ENCODE data around the gene TSPO2. TPM values are rescaled to one million over a fixed set of nuclear protein-coding genes. Genes with fewer than 3 reads are reported as not detected.

Gene TSPO2
- polyA plus RNA-seq, 2 donors, result 0.04 TPM; not detected in 1

GRCh38 chr6:41079080-41079479, 36.8 kb downstream of the TSPO2 start:
- Histone ChIP-seq H3K27ac (ENCODE audit: low read depth in 2 of 2, low read length in 1 of 2) (no peak overlapping the region), H3K36me3 (ENCODE audit: control insufficient read depth in 2 of 2, insufficient read depth in 2 of 2, low read length in 1 of 2) (peaks cover 0 to 8% of the 10 kb centered on the region in 2 donors), H3K4me3 (ENCODE audit: low read depth in 1 of 2, low read length in 2 of 2) (no peak overlapping the region), H3K9me3 (ENCODE audit: control insufficient read depth in 2 of 2, insufficient read depth in 1 of 2, low read depth in 1 of 2, low read length in 1 of 2) (no peaks in the 10 kb centered on the region), H3K27me3 (ENCODE audit: control insufficient read depth in 1 of 2, insufficient read depth in 2 of 2, low read length in 2 of 2) (no peaks in the 10 kb centered on the region), H3K4me1 (ENCODE audit: control insufficient read depth in 2 of 2, insufficient read depth in 2 of 2, low read length in 1 of 2) (no peaks in the 10 kb centered on the region)
- 95 to 96% methylated on average over 1 of the region's 1 CpG for WGBS, 2 donors

GRCh38 chr6:41080621-41081020, 38.4 kb downstream of the TSPO2 start:
- no peaks in the 10 kb centered on the region for H3K4me1 ChIP-seq (ENCODE audit: control insufficient read depth in 2 of 2, insufficient read depth in 2 of 2, low read length in 1 of 2)
- no peak overlapping the region for H3K27ac ChIP-seq (ENCODE audit: low read depth in 2 of 2, low read length in 1 of 2)
- H3K36me3 ChIP-seq (ENCODE audit: control insufficient read depth in 2 of 2, insufficient read depth in 2 of 2, low read length in 1 of 2), result peaks cover 2 to 10% of the 10 kb centered on the region in 2 donors
- no peaks in the 10 kb centered on the region for H3K9me3 ChIP-seq (ENCODE audit: control insufficient read depth in 2 of 2, insufficient read depth in 1 of 2, low read depth in 1 of 2, low read length in 1 of 2)
- no peaks in the 10 kb centered on the region for H3K27me3 ChIP-seq (ENCODE audit: control insufficient read depth in 1 of 2, insufficient read depth in 2 of 2, low read length in 2 of 2)
- WGBS, 2 donors, result 81 to 90% methylated on average over 2 of the region's 2 CpGs
- H3K4me3 ChIP-seq (ENCODE audit: low read depth in 1 of 2, low read length in 2 of 2), result no peak overlapping the region

GRCh38 chr6:41083072-41083471, 40.8 kb downstream of the TSPO2 start:
- Histone ChIP-seq H3K9me3 (ENCODE audit: control insufficient read depth in 2 of 2, insufficient read depth in 1 of 2, low read depth in 1 of 2, low read length in 1 of 2) (no peaks in the 10 kb centered on the region), H3K4me1 (ENCODE audit: control insufficient read depth in 2 of 2, insufficient read depth in 2 of 2, low read length in 1 of 2) (no peaks in the 10 kb centered on the region), H3K27ac (ENCODE audit: low read depth in 2 of 2, low read length in 1 of 2) (no peak overlapping the region), H3K27me3 (ENCODE audit: control insufficient read depth in 1 of 2, insufficient read depth in 2 of 2, low read length in 2 of 2) (no peaks in the 10 kb centered on the region), H3K4me3 (ENCODE audit: low read depth in 1 of 2, low read length in 2 of 2) (no peak overlapping the region), H3K36me3 (ENCODE audit: control insufficient read depth in 2 of 2, insufficient read depth in 2 of 2, low read length in 1 of 2) (peaks cover 2 to 10% of the 10 kb centered on the region in 2 donors)

GRCh38 chr6:41085182-41085581, 42.9 kb downstream of the TSPO2 start:
- Histone ChIP-seq H3K27me3 (ENCODE audit: control insufficient read depth in 1 of 2, insufficient read depth in 2 of 2, low read length in 2 of 2) (no peaks in the 10 kb centered on the region), H3K4me1 (ENCODE audit: control insufficient read depth in 2 of 2, insufficient read depth in 2 of 2, low read length in 1 of 2) (no peaks in the 10 kb centered on the region), H3K36me3 (ENCODE audit: control insufficient read depth in 2 of 2, insufficient read depth in 2 of 2, low read length in 1 of 2) (peaks cover 2 to 13% of the 10 kb centered on the region in 2 donors)

GRCh38 chr6:41088451-41088850, 46.2 kb downstream of the TSPO2 start:
- H3K27me3 ChIP-seq (ENCODE audit: control insufficient read depth in 1 of 2, insufficient read depth in 2 of 2, low read length in 2 of 2), result no peaks in the 10 kb centered on the region
- peaks cover 6 to 16% of the 10 kb centered on the region in 2 donors for H3K36me3 ChIP-seq (ENCODE audit: control insufficient read depth in 2 of 2, insufficient read depth in 2 of 2, low read length in 1 of 2)
- H3K4me3 ChIP-seq (ENCODE audit: low read depth in 1 of 2, low read length in 2 of 2), result no peak overlapping the region
- WGBS, 2 donors, result 79 to 85% methylated on average over 4 of the region's 4 CpGs
- H3K4me1 ChIP-seq (ENCODE audit: control insufficient read depth in 2 of 2, insufficient read depth in 2 of 2, low read length in 1 of 2), result no peaks in the 10 kb centered on the region
- no peak overlapping the region for H3K27ac ChIP-seq (ENCODE audit: low read depth in 2 of 2, low read length in 1 of 2)
- no peaks in the 10 kb centered on the region for H3K9me3 ChIP-seq (ENCODE audit: control insufficient read depth in 2 of 2, insufficient read depth in 1 of 2, low read depth in 1 of 2, low read length in 1 of 2)

More at GRCh38 chr6:41085182-41085581, 42.9 kb downstream of the TSPO2 start:
- H3K4me3 ChIP-seq (ENCODE audit: low read depth in 1 of 2, low read length in 2 of 2), result no peak overlapping the region
- no peaks in the 10 kb centered on the region for H3K9me3 ChIP-seq (ENCODE audit: control insufficient read depth in 2 of 2, insufficient read depth in 1 of 2, low read depth in 1 of 2, low read length in 1 of 2)
- no peak overlapping the region for H3K27ac ChIP-seq (ENCODE audit: low read depth in 2 of 2, low read length in 1 of 2)

GRCh38 chr6:41090841-41091761, 48.8 kb downstream of the TSPO2 start:
- H3K9me3 ChIP-seq (ENCODE audit: control insufficient read depth in 2 of 2, insufficient read depth in 1 of 2, low read depth in 1 of 2, low read length in 1 of 2), result no peaks in the 10 kb centered on the region
- no peak overlapping the region for H3K4me3 ChIP-seq (ENCODE audit: low read depth in 1 of 2, low read length in 2 of 2)
- H3K4me1 ChIP-seq (ENCODE audit: control insufficient read depth in 2 of 2, insufficient read depth in 2 of 2, low read length in 1 of 2), result no peaks in the 10 kb centered on the region
- H3K27ac ChIP-seq (ENCODE audit: low read depth in 2 of 2, low read length in 1 of 2), result no peak overlapping the region
- no peaks in the 10 kb centered on the region for H3K27me3 ChIP-seq (ENCODE audit: control insufficient read depth in 1 of 2, insufficient read depth in 2 of 2, low read length in 2 of 2)
- WGBS, 2 donors, result 21 to 38% methylated on average over 1 of the region's 1 CpG
- peaks cover 9 to 19% of the 10 kb centered on the region in 2 donors for H3K36me3 ChIP-seq (ENCODE audit: control insufficient read depth in 2 of 2, insufficient read depth in 2 of 2, low read length in 1 of 2)

- Histone ChIP-seq H3K36me3 (ENCODE audit: control insufficient read depth in 2 of 2, insufficient read depth in 2 of 2, low read length in 1 of 2) (peaks cover 13 to 27% of the 10 kb centered on the region in 2 donors), H3K27ac (ENCODE audit: low read depth in 2 of 2, low read length in 1 of 2) (no peak overlapping the region)
- WGBS, 2 donors, result 93 to 97% methylated on average over 4 of the region's 4 CpGs
Observed at GRCh38 chr6:41092421-41093140, 50.3 kb downstream of the TSPO2 start.

GRCh38 chr6:41093729-41094128, 51.5 kb downstream of the TSPO2 start:
- no peak overlapping the region for H3K4me3 ChIP-seq (ENCODE audit: low read depth in 1 of 2, low read length in 2 of 2)
- no peaks in the 10 kb centered on the region for H3K9me3 ChIP-seq (ENCODE audit: control insufficient read depth in 2 of 2, insufficient read depth in 1 of 2, low read depth in 1 of 2, low read length in 1 of 2)
- H3K27ac ChIP-seq (ENCODE audit: low read depth in 2 of 2, low read length in 1 of 2), result no peak overlapping the region
- WGBS, 2 donors, result 94 to 95% methylated on average over 6 of the region's 6 CpGs
- peaks cover 14 to 36% of the 10 kb centered on the region in 2 donors for H3K36me3 ChIP-seq (ENCODE audit: control insufficient read depth in 2 of 2, insufficient read depth in 2 of 2, low read length in 1 of 2)
- H3K4me1 ChIP-seq (ENCODE audit: control insufficient read depth in 2 of 2, insufficient read depth in 2 of 2, low read length in 1 of 2), result no peaks in the 10 kb centered on the region
- no peaks in the 10 kb centered on the region for H3K27me3 ChIP-seq (ENCODE audit: control insufficient read depth in 1 of 2, insufficient read depth in 2 of 2, low read length in 2 of 2)

More at GRCh38 chr6:41092421-41093140, 50.3 kb downstream of the TSPO2 start:
- Histone ChIP-seq H3K9me3 (ENCODE audit: control insufficient read depth in 2 of 2, insufficient read depth in 1 of 2, low read depth in 1 of 2, low read length in 1 of 2) (no peaks in the 10 kb centered on the region), H3K4me1 (ENCODE audit: control insufficient read depth in 2 of 2, insufficient read depth in 2 of 2, low read length in 1 of 2) (no peaks in the 10 kb centered on the region), H3K4me3 (ENCODE audit: low read depth in 1 of 2, low read length in 2 of 2) (no peak overlapping the region), H3K27me3 (ENCODE audit: control insufficient read depth in 1 of 2, insufficient read depth in 2 of 2, low read length in 2 of 2) (no peaks in the 10 kb centered on the region)

Data from esophagus (tissue), 2 donors.